Measurements from ENCODE around the gene RFX7.

RFX7 gene

GRCh38 chr15:56045068-56045748 lies 198.5 kb downstream of the RFX7 start:
- no peak for DNase-seq (ENCODE audit: low read depth)

DNA sequence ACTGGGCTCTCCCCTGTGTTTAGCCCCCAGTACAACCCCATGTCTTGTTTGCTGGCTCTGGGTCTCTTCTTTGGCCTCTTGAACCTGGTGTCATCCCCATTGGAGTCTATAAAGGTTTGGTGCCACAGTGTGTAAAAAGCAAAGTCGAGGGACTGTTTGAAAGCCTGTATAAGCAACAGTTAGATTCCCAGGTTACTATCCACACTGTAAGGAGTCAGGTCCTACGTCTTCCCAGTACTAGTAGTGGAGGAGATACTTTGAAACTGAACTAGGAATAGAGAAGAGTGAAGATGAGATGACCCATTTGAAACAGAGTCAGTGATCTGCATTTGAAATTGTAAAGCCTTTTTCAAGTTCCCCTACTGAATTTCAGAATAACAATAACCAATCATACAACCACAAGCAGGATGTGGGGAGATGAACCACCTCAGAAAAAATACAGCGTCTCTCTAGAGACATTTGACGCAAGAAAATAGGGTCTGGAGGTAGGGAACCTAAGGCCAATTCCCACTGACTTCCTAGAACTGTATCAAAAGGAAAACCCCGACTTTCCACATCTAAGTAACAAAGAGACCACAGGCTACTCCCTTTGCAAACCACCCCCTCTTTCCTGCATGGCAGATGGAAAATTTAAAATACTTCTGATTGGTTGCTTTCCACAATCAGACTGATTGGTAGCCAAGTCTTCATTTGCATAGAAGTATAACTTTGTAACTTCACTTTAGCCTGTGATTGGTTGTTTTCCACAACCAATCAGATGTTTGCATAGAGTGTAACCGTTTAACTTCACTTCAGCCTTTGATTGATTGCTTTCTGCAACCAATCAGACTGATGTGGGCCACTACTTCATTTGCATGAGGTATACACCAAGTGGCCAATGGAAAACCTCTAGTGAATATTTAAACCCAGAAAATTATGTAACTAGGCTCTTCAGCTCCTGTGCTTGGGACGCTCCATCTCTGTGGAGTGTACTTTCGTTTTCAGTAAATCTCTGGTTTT lies 200.4 kb downstream of the RFX7 start:
- peak; percentile 16 for DNase-seq (ENCODE audit: low read depth)

DNA sequence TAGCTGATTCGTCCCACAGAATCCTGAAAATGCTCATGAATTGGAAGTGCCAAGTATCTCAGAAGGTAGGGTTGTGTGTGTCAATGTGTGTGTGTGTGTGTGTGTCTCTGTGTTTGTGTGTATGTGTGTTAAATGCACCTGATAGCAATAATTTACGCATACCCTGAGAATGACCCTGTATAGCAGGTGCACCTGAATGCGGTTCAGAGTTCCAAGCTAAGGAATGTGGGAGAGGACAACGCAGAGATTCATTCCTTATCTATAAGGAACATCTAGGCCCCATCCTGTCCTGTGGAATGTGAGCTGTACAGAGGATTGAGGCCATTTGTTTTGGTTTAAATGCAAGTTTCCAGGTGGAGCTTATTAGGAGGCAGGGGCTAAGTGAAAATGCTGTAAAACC lies 201.2 kb downstream of the RFX7 start:
- no peak for DNase-seq (ENCODE audit: low read depth)

DNA sequence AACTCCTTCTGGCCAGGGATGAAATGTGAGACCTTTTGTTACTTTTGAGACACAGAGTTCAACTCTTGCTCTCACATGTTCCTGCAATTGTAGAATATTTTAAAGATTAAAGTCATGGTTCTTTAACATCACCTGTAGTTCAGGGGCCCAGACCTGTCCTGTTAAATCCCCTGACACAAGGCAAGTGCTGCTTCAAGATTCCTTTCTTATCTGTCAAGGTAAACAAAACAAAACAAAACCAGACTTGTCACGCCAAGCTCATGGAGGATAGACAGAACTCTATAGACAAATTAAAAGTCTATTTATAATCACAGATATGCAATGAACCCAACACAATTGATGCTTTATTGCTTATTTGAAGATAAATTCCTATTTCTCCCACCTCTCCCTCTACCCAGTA lies 201.6 kb downstream of the RFX7 start:
- no peak for DNase-seq (ENCODE audit: low read depth)

GRCh38 chr15:56040081-56041035 lies 203.3 kb downstream of the RFX7 start:
- no peak for DNase-seq (ENCODE audit: low read depth)

DNA sequence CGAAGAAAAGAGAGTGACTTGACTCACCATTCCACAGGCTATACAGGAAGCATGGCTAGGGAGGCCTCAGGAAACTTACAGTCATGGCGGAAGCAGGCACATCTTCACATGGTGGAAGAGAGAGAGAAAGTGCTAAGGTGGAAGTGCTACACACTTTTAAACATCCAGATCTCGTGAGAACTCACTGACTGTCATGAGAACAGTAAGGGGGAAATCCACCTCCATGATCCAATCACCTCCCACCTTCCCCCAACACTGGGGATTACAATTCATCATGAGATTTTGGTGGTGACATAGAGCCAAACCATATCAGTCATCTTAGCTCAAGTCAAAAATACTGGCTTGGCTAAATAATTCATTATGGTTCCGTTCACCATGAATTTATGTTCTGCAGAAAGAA lies 205.0 kb downstream of the RFX7 start:
- no peak for DNase-seq (ENCODE audit: low read depth)

DNA sequence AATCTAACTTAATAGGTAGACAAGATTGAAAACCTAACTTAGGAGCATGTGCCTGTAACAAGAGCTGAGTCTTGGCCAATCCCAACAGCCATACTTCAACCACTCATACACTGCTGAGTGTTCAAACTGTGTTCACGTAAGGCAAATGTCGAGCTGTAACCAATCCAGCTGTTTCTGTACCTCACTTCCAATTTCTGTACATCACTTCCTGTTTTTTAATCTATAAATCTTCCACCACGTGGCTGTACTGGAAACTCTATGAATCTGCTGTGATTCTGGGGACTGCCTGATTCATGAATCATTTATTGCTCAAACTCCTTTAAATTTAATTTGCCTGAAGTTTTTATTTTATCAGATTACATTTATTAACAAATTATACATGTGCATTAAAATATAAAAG lies 205.7 kb downstream of the RFX7 start:
- DNase-seq (ENCODE audit: low read depth): no peak
